Kidney (tissue), 14 donors: ENCODE data around the gene GNA15. TPM values are rescaled to one million over a fixed set of nuclear protein-coding genes. Genes with fewer than 3 reads are reported as not detected.
A peak's percentile ranks its signal among the peaks of the same experiment; 100 is the strongest.

Source experiments
- DNase-seq, 5 donors: peaks; one replicate each; pipeline ENCODE4 v3.0.0-alpha.2; 2013 to 2020
- FAIRE-seq: peaks from 2 replicates; lab custom pipeline; 2012; peaks lifted over from hg19 to GRCh38; lab: Jason Lieb, UNC
- H3K27ac ChIP-seq, 2 donors: one replicate each; pipeline ENCODE4 v1.7.0; 2013; ENCODE audit warnings: low read depth in 2 of 2, low read length in 2 of 2, inconsistent platforms in 1 of 2
- H3K27me3 ChIP-seq: one replicate; pipeline ENCODE4 v1.7.1; 2013; ENCODE audit warnings: low read length, inconsistent platforms; ENCODE audit not compliant: control insufficient read depth, insufficient read depth
- H3K36me3 ChIP-seq, 3 donors: one replicate each; pipeline versions ENCODE4 v1.7.0 to v1.7.1; 2013; ENCODE audit warnings: low read length in 3 of 3, control low read depth in 1 of 3, inconsistent platforms in 1 of 3; ENCODE audit not compliant: insufficient read depth in 3 of 3, control insufficient read depth in 2 of 3
- H3K4me1 ChIP-seq, 3 donors: one replicate each; pipeline versions ENCODE4 v1.7.0 to v1.7.1; 2013; ENCODE audit warnings: low read length in 3 of 3, inconsistent platforms in 1 of 3, low read depth in 1 of 3; ENCODE audit not compliant: control insufficient read depth in 2 of 3, insufficient read depth in 2 of 3
- H3K4me3 ChIP-seq, 3 donors: one replicate each; pipeline versions ENCODE4 v1.7.0 to v1.8.1; 2013; ENCODE audit warnings: low read length in 3 of 3, control low read depth in 1 of 3, inconsistent platforms in 1 of 3
- H3K9ac ChIP-seq, 3 donors: one replicate each; pipeline versions ENCODE4 v1.7.0 to v1.7.1; 2013; ENCODE audit warnings: low read length in 3 of 3, control low read depth in 1 of 3, inconsistent platforms in 1 of 3
- H3K9me3 ChIP-seq, 3 donors: one replicate each; pipeline versions ENCODE4 v1.7.0 to v1.7.1; 2013; ENCODE audit warnings: low read length in 3 of 3, control low read depth in 1 of 3, inconsistent platforms in 1 of 3; ENCODE audit not compliant: control insufficient read depth in 2 of 3, insufficient read depth in 1 of 3
- CTCF ChIP-seq: IDR thresholded peaks from 3 replicates; pipeline ENCODE4 v1.5.1; 2012; ENCODE audit warnings: mild to moderate bottlenecking, moderate library complexity, borderline replicate concordance; ENCODE audit not compliant: insufficient read depth; ENCODE audit errors: extremely low read depth
- intact Hi-C: fragments of 100-400 bp; cut with DNase I; formaldehyde crosslinking; loops from one replicate; pipeline ENCODE4 v1.11.1; 2022
- polyA plus RNA-seq: library from polyadenylated mRNA; stranded (reverse); fragments of 350-450 nt; fragmentation: Illumina TruSeq; extraction: RNeasy Lipid Tissue Mini Kit (QIAGEN cat#74804); gene quantifications from one replicate; pipeline ENCODE4 v1.2.3, GENCODE V29; 2014; ENCODE audit warnings: low read depth, low replicate concordance; ENCODE audit not compliant: insufficient read depth
- total RNA-seq: library from RNA; stranded (reverse); fragmentation: NEBNext Ultra II Directional; extraction: Animal tissue kit (Norgen Biotek cat#: 25700); gene quantifications from one replicate; pipeline ENCODE4 v1.2.1, GENCODE V29; 2021
- donor health status: control.
- donor health status: control.
- donor health status: control.
- donor health status: control.
- donor health status: control.
- donor health status: DM: yes; HTN: yes; CAD: no.
- donor health status: Normal renal cell carcinoma (clear cell type).

The GNA15 gene
- total and polyA plus RNA-seq, 2 donors from 2014 or later: 1.7 to 8.7 TPM

- FAIRE-seq (no peak), DNase-seq (peak; percentile 35 to 71 (median 46))
- H3K36me3 ChIP-seq: peaks cover 0 to 13% (median 3%) of the 10 kb centered on the region in 3 donors
Observed at GRCh38 chr19:3114018-3114726, 21.7 kb upstream of the GNA15 start.

GRCh38 chr19:3114811-3115210, 21.0 kb upstream of the GNA15 start:
- no peak for TF ChIP-seq CTCF
- Histone ChIP-seq H3K27ac (no peak overlapping the region), H3K9me3 (no peaks in the 10 kb centered on the region), H3K27me3 (no peaks in the 10 kb centered on the region), H3K4me1 (no peaks in the 10 kb centered on the region), H3K9ac (no peak overlapping the region), H3K4me3 (no peak overlapping the region), H3K36me3 (peaks cover 0 to 16% (median 3%) of the 10 kb centered on the region in 3 donors)
- DNase-seq: peak in 1 of 5 donors; percentile 79
- no peak for FAIRE-seq
- intact Hi-C loops: no loop called here

More at GRCh38 chr19:3114018-3114726, 21.7 kb upstream of the GNA15 start:
- H3K4me1 ChIP-seq: no peaks in the 10 kb centered on the region
- H3K27ac ChIP-seq: no peak overlapping the region
- no peak for TF ChIP-seq CTCF
- no peaks in the 10 kb centered on the region for H3K27me3 ChIP-seq
- no peaks in the 10 kb centered on the region for H3K9me3 ChIP-seq
- H3K9ac ChIP-seq: no peak overlapping the region
- H3K4me3 ChIP-seq: no peak overlapping the region
- intact Hi-C loops: no loop called here

- no peaks in the 10 kb centered on the region for H3K27me3 ChIP-seq
- FAIRE-seq (no peak), DNase-seq (peak in 1 of 5 donors; percentile 66)
- H3K4me3 ChIP-seq: no peak overlapping the region
- H3K9ac ChIP-seq: no peak overlapping the region
- no peaks in the 10 kb centered on the region for H3K9me3 ChIP-seq
- no peaks in the 10 kb centered on the region for H3K4me1 ChIP-seq
- TF ChIP-seq CTCF: no peak
- H3K36me3 ChIP-seq: peaks cover 0 to 18% (median 3%) of the 10 kb centered on the region in 3 donors
- intact Hi-C loops: no loop called here
- no peak overlapping the region for H3K27ac ChIP-seq
Observed at GRCh38 chr19:3115411-3115810, 20.4 kb upstream of the GNA15 start.
